SU-DHL-6 (cell line): ENCODE results near the gene GRID1.

ENCODE experiments used
- EZH2phosphoT487 ChIP-seq: fragments of 200-600 bp; sonication (generic), shearing (Covaris generic); conservative IDR thresholded peaks from 2 replicates; pipeline ENCODE4 v1.6.1; 2018; ENCODE audit warnings: mild to moderate bottlenecking, antibody characterized with exemption, low read length, moderate library complexity, mixed read lengths
- TF ChIP-seq, protein P1 (sequence below): fragments of 200-600 bp; sonication (generic); IDR thresholded peaks from one replicate; pipeline ENCODE4 v1.5.1; 2017; ENCODE audit warnings: antibody characterized with exemption, mild to moderate bottlenecking, low read length, moderate library complexity; ENCODE audit not compliant: insufficient read depth, poor library complexity, severe bottlenecking

DNA sequence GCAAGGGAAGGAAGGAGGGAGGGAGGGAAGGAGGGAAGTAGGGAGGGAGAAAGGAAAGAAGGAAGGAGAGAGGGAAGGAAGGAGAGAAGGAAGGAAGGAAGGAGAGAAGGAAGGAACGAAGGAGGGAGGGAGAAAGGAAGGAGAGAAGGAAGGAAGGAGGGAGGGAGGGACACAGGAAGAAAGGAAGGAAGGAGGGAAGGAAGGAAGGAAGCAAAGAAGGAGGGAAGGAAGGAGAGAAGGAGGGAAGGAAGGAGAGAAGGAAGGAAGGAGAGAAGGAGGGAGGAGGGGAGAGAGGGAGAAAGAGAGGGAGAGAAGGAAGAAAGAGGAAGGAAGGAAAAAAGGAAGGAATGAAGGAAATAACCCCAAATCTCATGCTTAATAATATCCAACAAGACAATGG lies 630.6 kb downstream of the GRID1 start:
- TF ChIP-seq, protein P1, sequence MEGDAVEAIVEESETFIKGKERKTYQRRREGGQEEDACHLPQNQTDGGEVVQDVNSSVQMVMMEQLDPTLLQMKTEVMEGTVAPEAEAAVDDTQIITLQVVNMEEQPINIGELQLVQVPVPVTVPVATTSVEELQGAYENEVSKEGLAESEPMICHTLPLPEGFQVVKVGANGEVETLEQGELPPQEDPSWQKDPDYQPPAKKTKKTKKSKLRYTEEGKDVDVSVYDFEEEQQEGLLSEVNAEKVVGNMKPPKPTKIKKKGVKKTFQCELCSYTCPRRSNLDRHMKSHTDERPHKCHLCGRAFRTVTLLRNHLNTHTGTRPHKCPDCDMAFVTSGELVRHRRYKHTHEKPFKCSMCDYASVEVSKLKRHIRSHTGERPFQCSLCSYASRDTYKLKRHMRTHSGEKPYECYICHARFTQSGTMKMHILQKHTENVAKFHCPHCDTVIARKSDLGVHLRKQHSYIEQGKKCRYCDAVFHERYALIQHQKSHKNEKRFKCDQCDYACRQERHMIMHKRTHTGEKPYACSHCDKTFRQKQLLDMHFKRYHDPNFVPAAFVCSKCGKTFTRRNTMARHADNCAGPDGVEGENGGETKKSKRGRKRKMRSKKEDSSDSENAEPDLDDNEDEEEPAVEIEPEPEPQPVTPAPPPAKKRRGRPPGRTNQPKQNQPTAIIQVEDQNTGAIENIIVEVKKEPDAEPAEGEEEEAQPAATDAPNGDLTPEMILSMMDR = no peak
- no peak for TF ChIP-seq EZH2phosphoT487
